HCT116 (cell line): ENCODE results near the gene TASP1. TPM values are rescaled to one million over a fixed set of nuclear protein-coding genes. Genes with fewer than 3 reads are reported as not detected.

ENCODE experiments used
- ATAC-seq: fragments of 200-7000 bp; cut with Tn5 transposase; 2 replicates; pipeline ENCODE4 v1.9.1; 2020; ENCODE audit warnings: mild to moderate bottlenecking, moderate library complexity
- BruUV-seq: library from RNA; stranded (reverse); fragments of 400-500 nt; replicated peaks from 2 replicates; lab custom pipeline; 2021; lab: Mats Ljungman, UMichigan
- CTCF ChIA-PET: fragments of 300-600 bp; sonication (Branson Sonifier 250); formaldehyde crosslinking; loops from one replicate; lab custom pipeline; 2021; ENCODE audit warnings: antibody characterized with exemption; lab: Charles Lee
- POLR2A ChIA-PET: fragments of 300-600, 350-600 bp; sonication (Branson Sonifier 250); formaldehyde crosslinking; loops from one replicate; lab custom pipeline; 2021; ENCODE audit warnings: antibody characterized with exemption; lab: Charles Lee
- RAD21 ChIA-PET, 2 experiments: fragments of 300-600 bp; sonication (Branson Sonifier 250); formaldehyde crosslinking; loops; one replicate each; lab custom pipeline; 2023; ENCODE audit warnings: low total read pairs in 2 of 2; ENCODE audit not compliant: uncharacterized antibody in 2 of 2, unreplicated experiment in 2 of 2, low non-redundant PET in 1 of 2; lab: Charles Lee
- DNase-seq: peaks from one replicate; pipeline ENCODE4 v3.0.0-alpha.2; 2010; ENCODE audit warnings: low read depth, low spot score
- H2AFZ ChIP-seq: fragments of 200-600 bp; shearing (Covaris generic), sonication (generic); 2 replicates; pipeline ENCODE4 v1.6.1; 2017; ENCODE audit warnings: low read depth, mixed run types, mixed read lengths, antibody characterized with exemption, low read length; ENCODE audit not compliant: poor library complexity, severe bottlenecking
- H3K27ac ChIP-seq: 2 replicates; pipeline ENCODE4 v1.5.1; 2012; ENCODE audit warnings: low read depth, low read length
- H3K27me3 ChIP-seq: fragments of 200-600 bp; sonication (generic); 2 replicates; pipeline ENCODE4 v1.6.1; 2016; ENCODE audit warnings: mixed run types, low read length, mixed read lengths; ENCODE audit not compliant: insufficient read depth
- H3K36me3 ChIP-seq, 2 experiments: fragments of 200-500 bp in 1 of 2; fragments of 200-600 bp in 1 of 2; sonication (Bioruptor generic) in 1 of 2; sonication (generic) in 1 of 2; 2 replicates each; pipeline versions ENCODE4 v1.5.1 to v1.6.1; 2014 to 2016; ENCODE audit warnings: low read length in 2 of 2, inconsistent platforms in 1 of 2, mixed read lengths in 1 of 2, mixed run types in 1 of 2; ENCODE audit not compliant: insufficient read depth in 2 of 2, control insufficient read depth in 1 of 2
- H3K4me1 ChIP-seq, 2 experiments: fragments of 200-600 bp in 1 of 2; sonication (generic) in 1 of 2; 2 replicates each; pipeline versions ENCODE4 v1.5.1 to v1.6.1; 2012 to 2017; ENCODE audit warnings: low read length in 2 of 2, inconsistent platforms in 1 of 2, mild to moderate bottlenecking in 1 of 2, mixed read lengths in 1 of 2, mixed run types in 1 of 2, moderate library complexity in 1 of 2; ENCODE audit not compliant: insufficient read depth in 2 of 2, control insufficient read depth in 1 of 2
- H3K4me2 ChIP-seq: fragments of 200-600 bp; sonication (generic); 2 replicates; pipeline ENCODE4 v1.6.1; 2017; ENCODE audit warnings: mixed run types, low read length, mixed read lengths
- H3K4me3 ChIP-seq, 2 experiments: fragments of 200-600 bp in 1 of 2; sonication (generic) in 1 of 2; replicated peaks in 1 of 2; 2 replicates each; pipeline ENCODE4 v1.5.1; 2011 to 2016; ENCODE audit warnings: low read length in 2 of 2, control low read depth in 1 of 2, low read depth in 1 of 2, mild to moderate bottlenecking in 1 of 2, mixed read lengths in 1 of 2, mixed run types in 1 of 2
- H3K79me2 ChIP-seq: fragments of 200-600 bp; sonication (generic); 2 replicates; pipeline ENCODE4 v1.6.1; 2017; ENCODE audit warnings: mild to moderate bottlenecking, mixed run types, low read length, moderate library complexity, mixed read lengths; ENCODE audit not compliant: insufficient read depth
- H3K9ac ChIP-seq: fragments of 200-600 bp; sonication (generic); 2 replicates; pipeline ENCODE4 v1.6.1; 2016; ENCODE audit warnings: low read length, mixed read lengths
- H3K9me2 ChIP-seq: fragments of 200-600 bp; sonication (generic), shearing (Covaris generic); 2 replicates; pipeline ENCODE4 v1.6.1; 2017; ENCODE audit warnings: mixed run types, mild to moderate bottlenecking, moderate library complexity; ENCODE audit not compliant: insufficient read depth
- H3K9me3 ChIP-seq, 2 experiments: fragments of 200-500 bp in 1 of 2; fragments of 200-600 bp in 1 of 2; sonication (Bioruptor generic) in 1 of 2; sonication (generic) in 1 of 2; 2 replicates each; pipeline ENCODE4 v1.6.1; 2014 to 2017; ENCODE audit warnings: low read length in 2 of 2, mixed read lengths in 2 of 2, inconsistent platforms in 1 of 2, low read depth in 1 of 2, mild to moderate bottlenecking in 1 of 2, mixed run types in 1 of 2, moderate library complexity in 1 of 2; ENCODE audit not compliant: control insufficient read depth in 1 of 2, insufficient read depth in 1 of 2
- H4K20me1 ChIP-seq: fragments of 200-600 bp; sonication (generic), shearing (Covaris generic); 2 replicates; pipeline ENCODE4 v1.6.1; 2017; ENCODE audit warnings: mixed run types, mild to moderate bottlenecking, moderate library complexity; ENCODE audit not compliant: insufficient read depth
- CBX3 ChIP-seq: IDR thresholded peaks from 2 replicates; pipeline ENCODE4 v1.6.1; 2012; ENCODE audit warnings: low read depth
- CEBPB ChIP-seq: IDR thresholded peaks from 2 replicates; pipeline ENCODE4 v1.6.1; 2012; ENCODE audit warnings: low read depth
- EGR1 ChIP-seq: IDR thresholded peaks from 2 replicates; pipeline ENCODE4 v1.6.1; 2012; ENCODE audit warnings: low read depth
- ELF1 ChIP-seq: IDR thresholded peaks from 2 replicates; pipeline ENCODE4 v1.6.1; 2012; ENCODE audit warnings: low read depth, borderline replicate concordance
- EZH2 ChIP-seq: fragments of 200-600 bp; sonication (generic); IDR thresholded peaks from 2 replicates; pipeline ENCODE4 v1.6.1; 2017; ENCODE audit warnings: antibody characterized with exemption, mixed run types
- EZH2phosphoT487 ChIP-seq: fragments of 200-600 bp; IDR thresholded peaks from 2 replicates; pipeline ENCODE4 v1.6.1; 2018; ENCODE audit warnings: antibody characterized with exemption, borderline replicate concordance
- FOSL1 ChIP-seq: IDR thresholded peaks from 2 replicates; pipeline ENCODE4 v1.6.1; 2012; ENCODE audit warnings: low read depth
- MAX ChIP-seq: IDR thresholded peaks from 2 replicates; pipeline ENCODE4 v1.6.1; 2012
- POLR2AphosphoS5 ChIP-seq: IDR thresholded peaks from 2 replicates; pipeline ENCODE4 v1.6.1; 2011; ENCODE audit warnings: mild to moderate bottlenecking, low read depth, low read length, moderate library complexity
- REST ChIP-seq: IDR thresholded peaks from 2 replicates; pipeline ENCODE4 v1.6.1; 2012; ENCODE audit warnings: low read depth
- SIN3A ChIP-seq: IDR thresholded peaks from 2 replicates; pipeline ENCODE4 v1.6.1; 2012; ENCODE audit warnings: low read depth
- SP1 ChIP-seq: IDR thresholded peaks from 2 replicates; pipeline ENCODE4 v1.6.1; 2012; ENCODE audit warnings: low read depth
- SRF ChIP-seq: IDR thresholded peaks from 2 replicates; pipeline ENCODE4 v1.6.1; 2012; ENCODE audit warnings: low read depth
- TCF7L2 ChIP-seq: IDR thresholded peaks from 2 replicates; pipeline ENCODE4 v1.7.0; 2011; ENCODE audit warnings: borderline replicate concordance, inconsistent platforms; ENCODE audit not compliant: insufficient read depth, insufficient read length; ENCODE audit errors: extremely low read depth
- YY1 ChIP-seq: IDR thresholded peaks from 2 replicates; pipeline ENCODE4 v1.6.1; 2011; ENCODE audit warnings: low read length, low read depth, moderate library complexity, mild to moderate bottlenecking; ENCODE audit not compliant: insufficient replicate concordance; ENCODE audit errors: extremely low read depth
- ZFX ChIP-seq: fragments of 450-650 bp; IDR thresholded peaks from 2 replicates; pipeline ENCODE4 v1.6.1; 2017
- ZNF274 ChIP-seq: fragments of 200-500 bp; sonication (Bioruptor generic); IDR thresholded peaks from 2 replicates; pipeline ENCODE4 v1.6.1; 2014; ENCODE audit warnings: mild to moderate bottlenecking, low read depth, low read length, inconsistent platforms
- intact Hi-C: fragments of 100-400 bp; cut with micrococcal nuclease; formaldehyde crosslinking; loops from 2 replicates; pipeline ENCODE4 v1.10.0; 2022
- total RNA-seq: library from RNA; stranded (reverse); gene quantifications from one replicate; pipeline ENCODE4 v1.2.1, GENCODE V29; 2021; ENCODE audit not compliant: unreplicated experiment
- TF ChIP-seq, protein P1 (sequence below): IDR thresholded peaks from 2 replicates; pipeline ENCODE4 v1.6.1; 2012

TASP1 gene
- total RNA-seq, 1 experiment from 2014 or later, result 19.1 TPM

DNA sequence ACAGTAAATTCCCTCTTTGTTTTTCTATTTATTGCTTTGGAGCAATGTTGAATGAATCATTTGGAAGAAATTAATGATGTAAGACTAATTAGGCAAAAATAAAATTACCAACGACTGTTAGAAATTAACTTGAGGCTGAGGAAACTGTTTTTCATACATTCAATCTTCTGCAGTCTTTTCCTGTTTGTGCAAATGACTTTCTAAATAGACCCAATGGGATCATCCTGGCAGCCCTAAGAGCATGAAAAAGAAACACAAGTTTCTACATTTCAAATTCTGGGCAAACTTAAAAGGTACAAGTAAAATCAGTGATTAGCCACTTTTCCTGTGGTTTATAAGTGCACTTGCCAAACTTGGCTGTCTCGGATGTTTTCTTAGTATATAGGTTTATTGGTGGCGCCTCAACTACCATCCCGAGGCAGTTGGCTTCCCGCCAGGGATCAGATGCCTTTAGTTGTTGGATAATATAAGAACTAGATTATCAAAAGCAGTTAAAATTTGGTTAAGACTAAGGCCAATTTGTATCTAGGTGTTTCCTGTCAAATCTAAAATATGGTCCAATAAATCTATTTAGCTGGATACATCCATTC lies 236.5 kb downstream of the TASP1 start:
- POLR2A ChIA-PET, result no interaction called here
- Histone ChIP-seq H3K9me2 (no peaks in the 10 kb centered on the region), H4K20me1 (no peaks in the 10 kb centered on the region), H3K27me3 (no peaks in the 10 kb centered on the region), H3K4me2 (no peak overlapping the region), H3K9me3 (no peaks in the 10 kb centered on the region), H3K4me3 (no peak overlapping the region), H2AFZ (no peak overlapping the region), H3K9ac (no peak overlapping the region), H3K79me2 (no peaks in the 10 kb centered on the region), H3K4me1 (no peaks in the 10 kb centered on the region), H3K27ac (no peak overlapping the region), H3K36me3 (no peaks in the 10 kb centered on the region)
- TF ChIP-seq ZNF274 (no peak), ELF1 (no peak), CEBPB (no peak)
- no TSS peak for BruUV-seq
- intact Hi-C loops, result no loop called here
- ATAC-seq (no peak), DNase-seq (no peak)
- RAD21 ChIA-PET, result no interaction called here
- CTCF ChIA-PET, result no interaction called here

- Histone ChIP-seq H3K27ac (no peak overlapping the region), H3K4me3 (no peak overlapping the region), H2AFZ (no peak overlapping the region)
- no peak for TF ChIP-seq MAX
- TF ChIP-seq REST, result no peak
- TF ChIP-seq SRF, result no peak
- TF ChIP-seq SP1, result no peak
- TF ChIP-seq EZH2phosphoT487, result no peak
- TF ChIP-seq SIN3A, result no peak
- TF ChIP-seq EZH2, result no peak
- TF ChIP-seq POLR2AphosphoS5, result no peak
- no peak for TF ChIP-seq ZNF274
- TF ChIP-seq, protein P1, sequence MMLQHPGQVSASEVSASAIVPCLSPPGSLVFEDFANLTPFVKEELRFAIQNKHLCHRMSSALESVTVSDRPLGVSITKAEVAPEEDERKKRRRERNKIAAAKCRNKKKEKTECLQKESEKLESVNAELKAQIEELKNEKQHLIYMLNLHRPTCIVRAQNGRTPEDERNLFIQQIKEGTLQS, result no peak
- TF ChIP-seq ELF1, result no peak
- no peak for TF ChIP-seq TCF7L2
- no peak for TF ChIP-seq YY1
- TF ChIP-seq FOSL1, result no peak
- no peak for TF ChIP-seq EGR1
- no peak for TF ChIP-seq ZFX
- TF ChIP-seq CBX3, result no peak
- TF ChIP-seq, all 23 proteins: peak for 0
- H3K27me3 ChIP-seq, result no peaks in the 10 kb centered on the region
- no TSS peak for BruUV-seq
- no peaks in the 10 kb centered on the region for H3K79me2 ChIP-seq
- CTCF ChIA-PET, result no interaction called here
- DNase-seq, result no peak
- RAD21 ChIA-PET, result no interaction called here
- no peak overlapping the region for H3K9ac ChIP-seq
- no peaks in the 10 kb centered on the region for H4K20me1 ChIP-seq
- POLR2A ChIA-PET, result no interaction called here
- intact Hi-C loops, result no loop called here
- H3K9me2 ChIP-seq, result no peaks in the 10 kb centered on the region
- no peak for ATAC-seq
- H3K9me3 ChIP-seq, result no peaks in the 10 kb centered on the region
- no peaks in the 10 kb centered on the region for H3K36me3 ChIP-seq
- H3K4me2 ChIP-seq, result no peak overlapping the region
- H3K4me1 ChIP-seq, result no peaks in the 10 kb centered on the region
These were observed 237.1 kb downstream of the TASP1 start for GRCh38 chr20:13401596-13401995.
